H1 (cell line): ENCODE results near the gene SMIM17. TPM values are rescaled to one million over a fixed set of nuclear protein-coding genes. Genes with fewer than 3 reads are reported as not detected.
A peak's percentile ranks its signal among the peaks of the same experiment; 100 is the strongest.

ENCODE experiments used
- CTCF ChIA-PET: fragments of 300-600 bp; sonication (Branson Sonifier 250); formaldehyde crosslinking; loops from one replicate; lab custom pipeline; 2021; ENCODE audit not compliant: partially characterized antibody; lab: Charles Lee
- POLR2A ChIA-PET: fragments of 300-600 bp; sonication (Branson Sonifier 250); formaldehyde crosslinking; loops from one replicate; lab custom pipeline; 2021; ENCODE audit warnings: inconsistent platforms; ENCODE audit not compliant: partially characterized antibody; lab: Charles Lee
- DNase-seq, 2 experiments: peaks; one replicate each; pipeline versions ENCODE4 v3.0.0 to v3.0.0-alpha.2; 2010 to 2022; ENCODE audit warnings: low spot score in 2 of 2, low read depth in 1 of 2, mixed read lengths in 1 of 2
- FAIRE-seq: peaks from 2 replicates; lab custom pipeline; 2011; peaks lifted over from hg19 to GRCh38; lab: Jason Lieb, UNC
- H2AFZ ChIP-seq: 2 replicates; pipeline ENCODE4 v1.8.1; 2012; ENCODE audit warnings: low read length, inconsistent platforms
- H2AK5ac ChIP-seq: 2 replicates; pipeline ENCODE4 v1.6.1; 2013; ENCODE audit warnings: low read depth, low read length
- H2BK120ac ChIP-seq: replicated peaks from 2 replicates; pipeline ENCODE3; 2013; ENCODE audit warnings: low read depth, low read length, inconsistent platforms
- H2BK12ac ChIP-seq: 2 replicates; pipeline ENCODE4 v1.6.1; 2013; ENCODE audit warnings: low read depth, low read length
- H2BK15ac ChIP-seq: 2 replicates; pipeline ENCODE4 v1.6.1; 2013; ENCODE audit warnings: low read length
- H2BK20ac ChIP-seq: 2 replicates; pipeline ENCODE4 v1.6.1; 2013; ENCODE audit warnings: low read length
- H2BK5ac ChIP-seq: 2 replicates; pipeline ENCODE4 v1.6.1; 2013; ENCODE audit warnings: low read depth, low read length
- H3K14ac ChIP-seq: 2 replicates; pipeline ENCODE4 v1.6.1; 2013; ENCODE audit warnings: inconsistent platforms; ENCODE audit not compliant: insufficient read length
- H3K18ac ChIP-seq: 2 replicates; pipeline ENCODE4 v1.6.1; 2013; ENCODE audit warnings: low read length; ENCODE audit errors: extremely low read depth
- H3K23ac ChIP-seq: 2 replicates; pipeline ENCODE4 v1.6.1; 2013; ENCODE audit warnings: inconsistent platforms; ENCODE audit not compliant: insufficient read length
- H3K23me2 ChIP-seq: 2 replicates; pipeline ENCODE4 v1.6.1; 2013; ENCODE audit warnings: low read depth, low read length
- H3K27ac ChIP-seq: 2 replicates; pipeline ENCODE4 v1.6.1; 2011; ENCODE audit warnings: low read depth, low read length, inconsistent platforms
- H3K27me3 ChIP-seq, 4 experiments: replicated peaks in 1 of 4; 1 replicate in 1 of 4; 2 replicates in 3 of 4; pipeline versions ENCODE4 v1.6.1 to v1.8.1; 2011 to 2013; ENCODE audit warnings: low read length in 3 of 4, mild to moderate bottlenecking in 3 of 4, inconsistent platforms in 2 of 4, mixed read lengths in 2 of 4, moderate library complexity in 1 of 4; ENCODE audit not compliant: control insufficient read depth in 3 of 4, insufficient read depth in 3 of 4; ENCODE audit errors: extremely low read depth in 1 of 4
- H3K36me3 ChIP-seq, 4 experiments: 2 replicates each; pipeline versions ENCODE4 v1.6.1 to v1.8.1; 2011 to 2013; ENCODE audit warnings: mild to moderate bottlenecking in 4 of 4, low read length in 3 of 4, moderate library complexity in 2 of 4, control low read depth in 1 of 4, inconsistent platforms in 1 of 4; ENCODE audit not compliant: insufficient read depth in 4 of 4, control insufficient read depth in 2 of 4
- H3K4ac ChIP-seq: replicated peaks from 2 replicates; pipeline ENCODE3; 2013; ENCODE audit warnings: low read length, low read depth, mixed read lengths, inconsistent platforms; ENCODE audit not compliant: insufficient read length
- H3K4me1 ChIP-seq, 4 experiments: replicated peaks in 1 of 4; 1 replicate in 1 of 4; 2 replicates in 3 of 4; pipeline versions ENCODE4 v1.6.1 to v1.8.1; 2011 to 2013; ENCODE audit warnings: low read length in 3 of 4, inconsistent platforms in 2 of 4, mixed read lengths in 1 of 4; ENCODE audit not compliant: insufficient read depth in 4 of 4, control insufficient read depth in 3 of 4
- H3K4me2 ChIP-seq, 2 experiments: 2 replicates each; pipeline versions ENCODE4 v1.6.1 to v1.8.1; 2011 to 2013; ENCODE audit warnings: low read depth in 2 of 2, low read length in 2 of 2, control low read depth in 1 of 2, inconsistent platforms in 1 of 2, mild to moderate bottlenecking in 1 of 2; ENCODE audit not compliant: insufficient read depth in 1 of 2
- H3K4me3 ChIP-seq, 4 experiments: fragments of 200-600, 300-600 bp in 1 of 4; sonication (generic), shearing (Covaris generic), sonication (Bioruptor Twin) in 1 of 4; 2 replicates each; pipeline versions ENCODE4 v1.5.1 to v1.8.1; 2011 to 2016; ENCODE audit warnings: low read length in 4 of 4, low read depth in 3 of 4, control low read depth in 2 of 4, inconsistent platforms in 2 of 4, mild to moderate bottlenecking in 2 of 4, mixed read lengths in 1 of 4, moderate library complexity in 1 of 4; ENCODE audit not compliant: insufficient read depth in 2 of 4; ENCODE audit errors: extremely low read depth in 1 of 4
- H3K56ac ChIP-seq: replicated peaks from 2 replicates; pipeline ENCODE3; 2013; ENCODE audit warnings: low read depth, mild to moderate bottlenecking, mixed read lengths, low read length, inconsistent platforms; ENCODE audit not compliant: insufficient read length
- H3K79me1 ChIP-seq: 2 replicates; pipeline ENCODE4 v1.6.1; 2013; ENCODE audit warnings: low read depth, low read length, control low read depth
- H3K79me2 ChIP-seq, 2 experiments: 2 replicates each; pipeline versions ENCODE4 v1.6.1 to v1.8.1; 2012 to 2013; ENCODE audit warnings: low read length in 2 of 2, mild to moderate bottlenecking in 2 of 2, inconsistent platforms in 1 of 2; ENCODE audit not compliant: insufficient read depth in 2 of 2, control insufficient read depth in 1 of 2
- H3K9ac ChIP-seq, 4 experiments: replicated peaks in 1 of 4; 1 replicate in 1 of 4; 2 replicates in 3 of 4; pipeline versions ENCODE4 v1.6.1 to v1.8.1; 2011 to 2013; ENCODE audit warnings: low read depth in 3 of 4, low read length in 3 of 4, control low read depth in 2 of 4, mild to moderate bottlenecking in 2 of 4, moderate library complexity in 2 of 4, inconsistent platforms in 1 of 4; ENCODE audit errors: extremely low read depth in 1 of 4
- H3K9me3 ChIP-seq, 2 experiments: 2 replicates each; pipeline versions ENCODE4 v1.6.1 to v1.8.1; 2012 to 2013; ENCODE audit warnings: mild to moderate bottlenecking in 2 of 2, moderate library complexity in 2 of 2, control low read depth in 1 of 2, inconsistent platforms in 1 of 2, low read depth in 1 of 2, low read length in 1 of 2, mixed read lengths in 1 of 2; ENCODE audit not compliant: insufficient read depth in 2 of 2
- H4K20me1 ChIP-seq, 2 experiments: replicated peaks in 1 of 2; 2 replicates each; pipeline versions ENCODE3 to v1.8.1; 2011 to 2013; ENCODE audit warnings: inconsistent platforms in 2 of 2, low read length in 2 of 2, mild to moderate bottlenecking in 1 of 2; ENCODE audit not compliant: insufficient read depth in 2 of 2, control insufficient read depth in 1 of 2
- H4K5ac ChIP-seq: 2 replicates; pipeline ENCODE4 v1.6.1; 2013; ENCODE audit warnings: low read length, low read depth, mixed read lengths, inconsistent platforms; ENCODE audit not compliant: insufficient read length
- H4K8ac ChIP-seq: 2 replicates; pipeline ENCODE4 v1.8.0; 2013; ENCODE audit warnings: mild to moderate bottlenecking, moderate library complexity, low read length, inconsistent platforms; ENCODE audit not compliant: insufficient read depth; ENCODE audit errors: extremely low read depth
- H4K91ac ChIP-seq: replicated peaks from 2 replicates; pipeline ENCODE3; 2013; ENCODE audit warnings: low read length, mixed read lengths, inconsistent platforms; ENCODE audit not compliant: insufficient read length
- BACH1 ChIP-seq: IDR thresholded peaks from 2 replicates; pipeline ENCODE4 v1.6.1; 2012; ENCODE audit warnings: low read length, improper control_type of control experiment
- CREB1 ChIP-seq: IDR thresholded peaks from 2 replicates; pipeline ENCODE4 v1.6.1; 2012; ENCODE audit warnings: inconsistent platforms
- EZH2 ChIP-seq: fragments of 200-600 bp; sonication (generic); IDR thresholded peaks from 2 replicates; pipeline ENCODE4 v1.7.1; 2012; ENCODE audit warnings: low read depth, mild to moderate bottlenecking, moderate library complexity, low read length, inconsistent platforms; ENCODE audit not compliant: severe bottlenecking
- POLR2A ChIP-seq, 2 experiments: IDR thresholded peaks; 1 replicate in 1 of 2; 2 replicates in 1 of 2; pipeline ENCODE4 v1.6.1; 2011; ENCODE audit warnings: low read depth in 2 of 2, low read length in 2 of 2, mild to moderate bottlenecking in 2 of 2; ENCODE audit errors: control extremely low read depth in 1 of 2
- POU5F1 ChIP-seq: IDR thresholded peaks from 2 replicates; pipeline ENCODE4 v1.6.1; 2011; ENCODE audit warnings: low read depth, mild to moderate bottlenecking, low read length, moderate library complexity
- RFX5 ChIP-seq: IDR thresholded peaks from 2 replicates; pipeline ENCODE4 v1.6.1; 2011; ENCODE audit warnings: low read depth, low read length, improper control_type of control experiment, borderline replicate concordance
- RNF2 ChIP-seq: fragments of 200-900, 300-1000 bp; sonication (generic); IDR thresholded peaks from 2 replicates; pipeline ENCODE4 v1.7.1; 2016; ENCODE audit warnings: borderline replicate concordance, low read depth, mild to moderate bottlenecking, antibody characterized with exemption, low read length; ENCODE audit not compliant: poor library complexity, severe bottlenecking; ENCODE audit errors: missing control alignments
- SUZ12 ChIP-seq: fragments of 200-600 bp; sonication (generic); IDR thresholded peaks from 2 replicates; pipeline ENCODE4 v1.6.1; 2012; ENCODE audit warnings: mild to moderate bottlenecking, inconsistent platforms, low read length, moderate library complexity, mixed read lengths
- YY1 ChIP-seq: IDR thresholded peaks from 2 replicates; pipeline ENCODE4 v1.6.1; 2011; ENCODE audit warnings: low read depth, mild to moderate bottlenecking, low read length
- ZNF274 ChIP-seq: IDR thresholded peaks from 2 replicates; pipeline ENCODE4 v1.7.0; 2012; ENCODE audit warnings: low read length, borderline replicate concordance; ENCODE audit errors: extremely low read depth
- WGBS, 2 experiments: shearing (Covaris generic) in 1 of 2; methylation state at CpG; one replicate each; pipeline versions ENCODE4 v1.1.6 to v1.1.7; 2013 to 2015; ENCODE audit warnings: low lambda C conversion rate in 2 of 2, mixed read lengths in 2 of 2, inconsistent platforms in 1 of 2, low coverage in 1 of 2, missing lambda C conversion rate in 1 of 2; ENCODE audit not compliant: insufficient replicate concordance in 2 of 2, insufficient coverage in 1 of 2, insufficient read length in 1 of 2; ENCODE audit errors: extremely low coverage in 1 of 2, missing lambda C conversion rate in 1 of 2; 5-methylcytosine and 5-hydroxymethylcytosine counted together
- polyA plus RNA-seq, 7 experiments: library from polyadenylated mRNA; depleted of rRNA in 3 of 7; stranded (reverse) in 5 of 7; unstranded in 2 of 7; fragments of >200 nt in 5 of 7; fragments of 200-250 nt in 2 of 7; gene quantifications; 1 replicate in 5 of 7; 2 replicates in 1 of 7; 4 replicates in 1 of 7; pipeline versions ENCODE4 v1.2.1 to v1.2.3, GENCODE V29; 2011 to 2013; ENCODE audit warnings: missing spikeins in 2 of 7, mixed read lengths in 2 of 7
- total RNA-seq: library from RNA; stranded (reverse); fragmentation: NEBNext Ultra II Directional; extraction: Animal tissue kit (Norgen Biotek cat#: 25700); gene quantifications from 2 replicates; pipeline ENCODE4 v1.2.1, GENCODE V29; 2021

Gene SMIM17
- total and polyA plus RNA-seq, 2 of the 8 experiments (the other 6 are each of a cell fraction or from before 2014, with no cell fraction given): 0.06 TPM; not detected in 1

DNA sequence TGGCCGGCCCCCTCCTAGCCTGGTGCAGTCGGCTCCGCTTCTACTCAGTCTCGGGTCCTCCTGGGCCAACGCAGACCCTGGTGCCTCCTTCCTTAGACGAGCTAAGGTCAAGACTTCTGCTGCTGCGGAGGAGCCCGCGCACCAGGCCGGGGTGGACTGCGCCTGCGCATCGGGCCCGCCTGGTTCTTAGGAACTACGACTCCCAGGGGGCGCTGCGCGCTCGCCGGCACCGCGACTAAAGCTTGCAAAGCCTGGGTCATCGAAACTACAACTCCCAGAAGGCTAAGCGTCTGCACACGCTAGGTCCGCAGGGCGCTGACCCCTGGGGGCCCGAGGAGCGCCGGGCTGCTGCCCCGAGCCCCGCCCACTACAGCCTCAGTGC lies 28.6 kb downstream of the SMIM17 start, which contains the start of gene ZNF835:
Gene ZNF835, minus strand, starts transcription at position 145 of the 382 bp plus-strand sequence. CDS start 6,559 bp downstream, outside the sequence.
- Histone ChIP-seq H4K91ac (peak within 1 kb of the TSS; percentile 59), H2BK120ac (no peak within 1 kb of the TSS), H3K27me3 (no peaks in the 10 kb centered on the region), H3K23ac (peak within 1 kb of the TSS; percentile 92), H3K9me3 (peaks cover 57 to 82% of the 10 kb centered on the region in 2 experiments), H2BK15ac (no peak within 1 kb of the TSS), H3K27ac (no peak within 1 kb of the TSS), H2BK5ac (peak within 1 kb of the TSS; percentile 35; the same call in 1 of the 2 replicates), H3K14ac (peak within 1 kb of the TSS; percentile 81), H3K79me2 (no peaks in the 10 kb centered on the region), H4K5ac (peak within 1 kb of the TSS; percentile 52), H2BK12ac (no peak within 1 kb of the TSS), H3K18ac (no peak within 1 kb of the TSS; the same call in 1 of the 2 replicates), H3K79me1 (no peaks in the 10 kb centered on the region), H2AFZ (no peak within 1 kb of the TSS), H3K36me3 (no peaks in the 10 kb centered on the region), H3K23me2 (peaks cover 8% of the 10 kb centered on the region), H2BK20ac (no peak within 1 kb of the TSS), H3K4me3 (peak within 1 kb of the TSS in 1 of 4 experiments; percentile 92; a peak in 1 of 8 replicates), H2AK5ac (no peak within 1 kb of the TSS), H3K56ac (peak within 1 kb of the TSS; percentile 73), H3K4ac (peak within 1 kb of the TSS; percentile 89), H4K8ac (peak within 1 kb of the TSS; percentile 95; the same call in 1 of the 2 replicates), H3K4me1 (peaks cover 0 to 10% (median 0%) of the 10 kb centered on the region in 4 experiments; a peak in 1 of 7 replicates), H4K20me1 (peaks cover 0 to 3% of the 10 kb centered on the region in 2 experiments), H3K9ac (peak within 1 kb of the TSS in 1 of 4 experiments; percentile 24; a peak in 1 of 7 replicates), H3K4me2 (peak within 1 kb of the TSS in 1 of 2 experiments; percentile 91; a peak in 2 of 4 replicates)
- FAIRE-seq (no peak), DNase-seq (peak; percentile 83 to 86)
- TF ChIP-seq ZNF274 (no peak), YY1 (no peak), RFX5 (no peak), RNF2 (no peak), SUZ12 (no peak), EZH2 (no peak), BACH1 (no peak), POLR2A (IDR thresholded peaks at IDR 0.05; ENCODE audit: control extremely low read depth in 1 of 2, low read depth in 2 of 2, low read length in 2 of 2) (no peak), POU5F1 (no peak), CREB1 (no peak)
- 86% methylated on average over 14 of the region's 32 CpGs; no CpG with 5 or more reads in 1 of the 2 experiments for WGBS, 2 experiments
- POLR2A ChIA-PET: no interaction called here
- CTCF ChIA-PET: no interaction called here
